Superior temporal gyrus (tissue), 1 donor: ENCODE measurements around the gene DLGAP4.
"Not testable (repeated sequence)": the region's sequence is repeated elsewhere in the genome, so short reads cannot be mapped to it uniquely, and the experiment has no call there.

Experiments used
- DNase-seq: peaks from one replicate; pipeline ENCODE4 v3.0.0-alpha.2; 2016; ENCODE audit errors: extremely low spot score

The DLGAP4 gene

DNA sequence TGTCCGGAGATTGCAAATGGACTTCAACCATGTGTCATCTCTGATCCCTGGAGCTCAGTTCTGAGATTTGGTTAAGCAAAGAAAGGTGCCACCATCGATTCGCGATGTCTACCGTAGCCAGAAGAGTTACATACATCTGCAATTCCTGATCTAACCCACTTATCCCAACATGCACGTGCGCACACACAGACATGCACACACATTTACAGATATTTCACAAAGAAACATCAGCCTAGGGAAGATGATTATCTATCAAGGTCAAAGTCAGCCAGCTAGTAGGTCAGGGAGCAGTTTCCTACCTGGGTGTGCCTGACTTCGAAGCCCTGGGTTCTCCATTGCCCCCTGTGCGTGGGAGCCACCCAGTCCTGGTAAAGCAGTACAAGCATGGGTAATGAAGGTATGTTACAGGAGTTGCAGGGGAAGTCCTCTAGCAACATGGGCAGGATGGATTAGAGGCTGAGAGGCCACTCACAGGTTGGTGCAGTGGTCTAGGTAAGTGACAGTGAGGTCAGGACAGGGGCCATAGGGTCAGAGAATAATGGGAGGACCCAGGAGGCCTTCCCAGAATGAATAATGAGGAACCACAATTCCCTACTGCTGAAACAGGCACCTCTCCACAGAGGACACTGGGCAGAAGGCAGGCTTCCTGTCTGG is 150.0 kb downstream of the DLGAP4 start:
- no peak for DNase-seq

DNA sequence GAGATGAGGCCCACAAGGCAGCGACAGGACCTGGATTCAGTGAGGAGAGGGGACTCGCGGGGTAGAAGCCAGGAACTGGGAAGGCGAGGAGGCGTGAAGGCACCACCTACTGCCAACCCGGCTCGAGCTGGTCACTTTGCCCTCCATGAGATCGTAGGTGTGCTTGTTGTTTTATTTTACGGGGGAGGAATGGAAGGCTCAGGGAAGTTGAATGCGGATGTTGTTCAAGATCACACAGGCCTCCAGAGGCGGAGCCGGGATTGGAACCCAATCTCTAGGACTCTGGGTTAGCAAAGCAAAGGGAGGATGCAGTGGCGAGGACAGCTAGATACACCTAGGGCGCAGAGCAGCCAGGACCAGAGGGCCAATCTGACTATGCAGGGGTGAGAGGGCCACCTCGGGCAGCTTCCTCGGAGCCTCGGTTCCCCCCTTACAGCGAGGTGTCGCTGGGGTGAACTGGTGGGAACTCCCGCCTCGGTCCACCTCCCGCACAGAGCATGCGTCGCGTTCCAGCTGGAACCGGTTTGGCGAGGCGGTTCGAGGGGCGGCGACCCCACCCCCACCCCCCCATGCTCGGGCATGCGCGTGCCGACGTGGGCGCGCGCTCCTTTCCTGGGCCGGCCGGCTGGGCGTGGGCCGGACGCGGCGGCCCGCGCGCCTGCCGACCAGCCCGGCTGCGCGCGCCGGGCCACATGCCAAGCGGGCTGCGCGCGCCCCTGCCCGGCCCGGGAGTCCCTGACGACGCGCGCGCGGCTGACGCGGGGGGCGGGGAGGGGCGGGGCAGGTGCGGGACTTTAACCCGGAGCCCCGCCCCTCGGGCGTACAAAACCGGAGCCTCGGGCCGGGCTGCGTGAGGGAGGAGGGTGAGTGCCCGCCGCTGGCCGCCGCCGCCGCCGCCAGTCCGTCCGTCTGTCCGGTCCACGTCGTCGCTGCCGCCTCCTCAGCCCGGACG is 154.8 kb downstream of the DLGAP4 start:
- peak; percentile 85 for DNase-seq

DNA sequence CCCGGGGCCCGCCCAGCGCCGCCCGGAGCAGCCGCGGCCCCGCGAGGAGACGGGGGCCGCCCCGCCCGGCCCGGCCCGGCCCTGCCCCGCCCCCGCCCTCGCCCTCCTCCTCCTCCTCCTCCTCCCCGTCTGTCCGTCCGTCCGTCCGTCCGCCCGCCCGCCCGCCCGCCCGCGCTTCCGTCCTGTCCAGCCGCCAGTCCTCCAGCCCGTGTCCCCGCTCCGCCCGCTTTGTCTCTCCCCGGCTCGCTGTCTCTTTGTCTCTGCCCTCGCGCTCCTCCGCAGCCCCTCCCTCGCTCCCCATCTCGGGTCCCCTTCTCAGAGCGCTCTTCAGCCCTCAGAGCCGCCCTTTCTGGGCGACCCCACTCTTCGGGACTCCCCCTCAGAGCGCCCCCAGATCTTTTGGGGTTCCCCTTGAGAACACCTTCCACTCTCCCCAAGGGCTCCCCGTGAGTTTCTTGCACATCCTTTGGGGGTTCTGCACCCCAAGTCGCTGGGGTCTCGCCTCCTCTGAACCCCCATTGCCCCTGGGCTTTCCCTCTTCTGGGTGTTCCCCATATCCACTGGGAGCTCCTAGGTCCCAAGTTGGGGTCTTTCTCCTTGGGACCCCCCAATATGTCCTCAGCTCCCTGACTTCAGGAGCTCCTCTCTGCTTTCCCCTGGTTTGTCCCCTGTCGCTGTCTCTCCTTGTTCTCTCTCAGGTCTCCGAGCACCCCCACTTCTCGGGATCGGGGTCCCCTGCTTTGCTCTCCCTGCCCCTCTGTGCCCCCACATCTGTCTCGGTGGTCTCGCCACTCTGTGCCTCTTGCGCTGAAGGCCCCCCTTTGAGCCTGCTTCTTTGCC is 155.7 kb downstream of the DLGAP4 start:
- DNase-seq, result no peak

DNA sequence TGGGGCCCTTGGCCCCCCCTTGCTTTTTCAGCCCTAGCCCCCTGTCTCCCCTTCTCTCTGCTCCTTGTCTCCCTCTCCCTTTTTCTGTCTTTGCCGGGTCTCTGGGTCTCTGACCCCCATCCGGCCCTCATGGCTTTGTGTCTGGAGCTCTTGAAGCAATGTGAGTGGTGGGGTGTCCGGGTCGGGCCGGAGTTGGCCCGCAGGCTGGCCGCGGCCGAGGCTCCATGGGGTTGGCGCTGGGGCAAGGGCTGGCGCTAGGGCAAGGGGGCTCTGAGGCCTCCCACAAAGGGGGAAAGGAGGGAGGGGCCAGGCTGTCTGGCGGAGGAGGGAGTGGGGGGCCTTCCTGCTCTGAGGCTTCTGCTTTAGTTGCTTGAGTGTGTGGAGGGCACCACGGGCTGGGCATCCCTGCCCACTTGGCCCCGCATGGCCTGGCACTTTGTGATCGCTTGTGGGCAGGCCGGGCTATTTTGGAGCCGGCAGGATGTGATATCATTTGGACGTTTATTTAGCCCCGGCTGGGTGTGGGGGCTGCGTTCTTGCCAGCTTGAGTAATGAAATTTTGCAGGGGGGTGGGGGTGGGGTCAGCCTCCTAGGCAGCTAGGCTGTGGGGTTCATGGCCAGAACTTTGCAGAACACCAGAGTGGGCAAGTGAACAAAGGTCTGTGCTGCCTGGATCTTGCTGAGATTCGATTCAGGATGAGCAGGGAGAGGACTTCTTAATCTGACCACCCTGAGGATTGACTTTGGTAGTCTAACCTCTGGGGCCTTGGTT is 156.5 kb downstream of the DLGAP4 start:
- DNase-seq, result no peak

DNA sequence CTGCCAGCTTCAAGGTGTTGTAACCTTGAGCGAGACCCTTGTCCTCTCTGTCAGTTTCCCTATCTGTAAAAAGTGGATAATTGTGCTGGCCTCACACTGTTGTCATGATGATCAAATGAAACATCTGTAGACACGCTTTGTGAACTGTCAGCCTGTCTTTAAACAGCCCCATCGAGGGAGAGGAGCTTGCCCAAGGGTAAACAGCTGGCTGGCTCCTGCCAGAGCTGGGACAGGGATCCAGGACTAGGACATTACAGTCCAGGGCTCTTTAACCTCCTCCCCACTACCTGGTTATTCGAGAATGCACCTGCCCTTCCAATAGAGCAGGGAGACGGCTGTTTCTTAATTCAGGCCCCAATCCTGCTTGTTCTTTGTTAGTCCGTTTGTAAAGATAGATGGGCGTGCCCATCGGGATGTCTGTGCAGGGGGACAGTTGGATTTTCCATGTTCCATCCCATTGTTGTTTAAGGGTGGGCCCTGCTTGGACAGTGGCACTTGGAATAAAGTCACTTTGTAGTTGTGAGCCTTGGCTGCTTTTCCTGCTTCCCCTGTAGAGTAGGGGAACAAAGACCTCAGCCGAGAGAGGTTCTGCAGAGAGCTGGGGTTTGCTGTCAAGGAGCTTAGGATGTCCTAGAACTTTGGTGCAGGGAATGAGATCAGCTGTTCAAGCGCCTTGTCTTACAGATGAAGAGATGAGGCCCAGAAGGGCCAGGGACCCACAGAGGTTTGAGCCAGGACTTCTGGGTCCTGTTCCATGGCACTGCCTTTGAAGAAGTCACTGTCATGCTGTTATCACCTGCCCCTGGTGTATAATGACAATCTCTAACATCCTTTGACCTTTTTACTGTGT is 157.3 kb downstream of the DLGAP4 start:
- no peak for DNase-seq

DNA sequence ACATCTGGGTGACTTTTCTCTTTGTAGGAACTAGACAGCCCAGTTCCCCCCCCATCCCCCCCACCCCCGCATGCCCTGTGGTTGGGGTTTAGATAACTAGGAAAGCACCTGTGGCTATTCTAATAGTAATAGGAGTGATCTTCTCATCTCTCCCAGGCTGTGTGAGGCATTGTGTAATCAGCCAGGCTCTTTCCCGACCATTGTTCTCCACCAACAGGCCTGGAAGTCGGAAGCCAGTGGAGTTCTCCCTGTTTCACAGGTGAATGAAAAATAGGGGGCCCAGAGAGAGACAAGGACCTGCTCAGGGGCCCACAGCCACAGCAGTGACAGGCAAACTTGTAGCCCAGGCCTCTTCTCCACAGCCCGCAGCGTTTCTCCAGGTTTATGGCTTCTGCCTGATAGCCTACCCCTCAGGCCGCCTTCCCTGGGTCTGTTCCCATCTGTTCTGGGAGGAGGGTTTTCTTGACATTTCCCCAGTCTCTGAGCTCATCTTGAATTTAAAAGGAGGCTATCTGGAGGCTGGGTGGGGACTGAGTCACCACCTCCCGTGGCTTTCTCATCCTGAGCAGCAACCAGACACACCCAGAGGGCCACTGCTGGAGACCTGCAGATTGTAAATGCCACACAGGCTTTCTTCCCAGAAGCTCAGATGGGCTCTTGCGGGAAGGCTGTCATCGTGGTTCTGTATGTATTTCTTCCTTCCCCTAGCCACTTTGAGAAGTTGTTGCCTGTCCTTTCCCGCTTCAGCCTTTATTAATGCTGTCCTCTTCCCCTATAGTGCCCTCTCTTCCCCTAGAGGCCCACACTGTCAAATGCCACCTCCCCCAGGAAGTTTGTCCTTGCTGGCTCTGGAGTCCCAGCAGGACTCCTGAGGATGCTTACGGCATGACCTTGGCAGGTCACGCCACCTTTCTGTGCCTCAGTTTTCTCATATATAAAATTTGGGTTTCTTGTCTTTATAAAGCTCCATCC is 159.3 kb downstream of the DLGAP4 start:
- no peak for DNase-seq

DNA sequence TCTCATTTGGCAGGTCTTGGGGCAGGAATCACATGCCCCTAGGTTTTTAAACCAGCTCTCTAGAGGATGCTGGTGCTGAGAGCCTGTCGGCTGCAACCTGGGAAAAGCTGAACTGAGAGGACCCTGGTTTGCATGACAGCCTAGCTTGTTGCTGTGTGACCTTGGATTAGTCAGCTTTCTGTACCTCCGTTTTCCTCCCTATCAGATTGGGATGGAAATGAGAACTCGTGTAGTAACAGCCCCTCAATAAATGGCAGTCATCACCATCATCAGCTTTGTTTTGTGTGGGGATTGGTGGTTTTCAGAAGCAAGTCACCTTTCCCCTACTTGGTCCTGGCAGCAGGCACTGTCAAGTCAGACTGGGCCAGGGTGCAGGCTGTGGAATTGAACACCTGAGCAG is 159.9 kb downstream of the DLGAP4 start:
- DNase-seq, result no peak

DNA sequence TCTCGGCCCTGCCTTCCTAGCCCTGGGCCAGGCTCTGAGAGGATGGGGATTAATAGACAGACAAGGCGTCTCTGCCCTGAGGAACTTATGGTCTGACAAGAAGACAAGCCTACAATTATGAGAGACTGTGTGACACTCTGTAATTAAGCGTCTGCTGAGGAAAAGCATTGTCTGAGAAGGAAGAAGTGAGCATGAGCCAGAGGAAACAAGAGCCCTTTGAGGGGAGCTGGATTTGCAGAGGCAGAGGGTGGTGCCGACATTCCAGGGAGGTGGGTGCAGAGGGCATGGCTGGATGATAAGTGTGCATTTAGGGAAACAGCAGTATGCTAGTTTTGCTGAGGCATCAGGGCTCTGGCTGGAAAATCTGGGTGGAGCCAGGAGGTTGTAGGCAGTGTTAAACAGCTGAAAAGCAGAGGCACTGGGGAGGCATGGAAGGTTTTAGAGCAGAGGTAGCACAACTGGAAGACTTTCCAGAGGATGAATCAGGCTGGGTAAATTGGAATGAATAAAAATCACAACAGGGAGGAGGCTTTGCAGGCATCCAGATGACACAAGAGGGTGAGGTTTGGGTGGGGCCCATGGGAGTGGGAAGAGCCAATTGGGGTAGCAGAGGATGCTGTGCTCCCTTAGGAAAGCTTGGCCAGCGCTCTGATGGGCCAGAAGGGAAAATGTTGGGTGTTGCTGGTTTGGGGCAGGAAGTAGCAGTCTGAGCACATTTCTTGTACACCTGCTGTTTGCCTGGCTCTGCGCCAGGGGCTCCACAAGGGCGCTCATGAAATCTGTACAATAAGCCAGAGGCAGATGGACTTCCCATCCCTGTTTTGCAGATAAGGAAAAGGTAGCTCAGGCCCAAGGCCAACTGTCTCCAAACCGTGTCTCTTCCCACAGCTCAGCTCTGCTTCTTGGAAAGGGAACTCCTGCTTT is 161.2 kb downstream of the DLGAP4 start:
- DNase-seq, result no peak

DNA sequence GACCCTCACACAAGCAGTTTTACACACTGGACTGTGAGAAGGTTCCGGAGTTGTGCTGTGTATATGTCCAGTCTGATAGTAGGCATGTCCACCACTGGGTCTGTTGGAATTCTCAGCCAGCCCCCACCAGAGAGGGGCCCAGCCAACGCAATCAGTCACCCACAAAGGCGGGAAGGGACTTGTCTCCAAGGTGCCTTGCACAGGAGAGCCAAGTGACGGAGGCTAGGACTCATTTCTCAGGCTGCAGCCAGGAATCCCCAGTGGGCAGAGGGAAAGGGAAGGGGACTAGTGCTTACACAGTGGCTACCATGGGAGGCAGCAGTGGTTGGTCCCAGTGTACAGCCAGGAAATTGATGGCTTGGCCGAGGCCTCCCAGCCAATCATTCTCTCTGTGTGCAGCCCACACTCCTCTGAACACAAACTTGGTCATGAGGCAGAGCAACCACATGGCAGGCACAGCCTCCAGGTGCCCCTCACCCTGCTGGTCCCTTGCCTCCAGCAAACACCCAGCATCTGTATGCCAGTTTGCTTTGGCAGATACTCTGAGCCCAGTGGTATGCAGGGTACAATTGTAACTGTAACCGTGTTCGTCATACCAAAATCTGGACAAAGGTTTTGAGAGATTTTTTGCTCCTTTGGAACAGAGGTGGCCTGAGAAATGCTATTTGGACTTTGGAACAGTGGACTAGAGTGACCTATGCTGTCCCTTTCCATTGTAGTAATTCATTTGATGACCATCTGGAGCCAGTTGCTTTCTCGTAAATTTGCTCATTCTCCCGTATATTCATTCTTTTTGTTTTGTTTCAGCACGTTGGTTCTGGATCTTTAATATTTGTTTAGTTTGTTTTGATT is 162.2 kb downstream of the DLGAP4 start:
- DNase-seq, result no peak

DNA sequence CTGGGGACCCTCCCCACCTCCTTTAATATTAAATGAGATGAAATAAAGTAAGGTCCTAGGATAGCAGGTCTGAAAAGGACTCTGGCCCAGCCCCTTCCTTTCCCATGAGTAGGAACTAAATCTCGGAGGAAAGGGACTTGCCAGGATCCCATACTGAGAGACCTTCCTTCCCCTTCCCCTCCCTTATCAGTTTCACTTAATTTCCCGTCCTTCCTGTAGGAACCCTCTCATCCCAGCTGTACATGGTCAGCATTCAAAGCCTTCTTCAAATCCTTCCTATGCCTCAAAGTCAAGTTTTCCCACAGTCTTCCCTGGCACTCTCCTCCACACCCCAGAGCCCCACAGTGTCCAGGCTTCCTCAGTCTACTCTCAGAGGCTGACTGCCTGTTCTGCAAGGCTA is 163.8 kb downstream of the DLGAP4 start:
- DNase-seq, result no peak

DNA sequence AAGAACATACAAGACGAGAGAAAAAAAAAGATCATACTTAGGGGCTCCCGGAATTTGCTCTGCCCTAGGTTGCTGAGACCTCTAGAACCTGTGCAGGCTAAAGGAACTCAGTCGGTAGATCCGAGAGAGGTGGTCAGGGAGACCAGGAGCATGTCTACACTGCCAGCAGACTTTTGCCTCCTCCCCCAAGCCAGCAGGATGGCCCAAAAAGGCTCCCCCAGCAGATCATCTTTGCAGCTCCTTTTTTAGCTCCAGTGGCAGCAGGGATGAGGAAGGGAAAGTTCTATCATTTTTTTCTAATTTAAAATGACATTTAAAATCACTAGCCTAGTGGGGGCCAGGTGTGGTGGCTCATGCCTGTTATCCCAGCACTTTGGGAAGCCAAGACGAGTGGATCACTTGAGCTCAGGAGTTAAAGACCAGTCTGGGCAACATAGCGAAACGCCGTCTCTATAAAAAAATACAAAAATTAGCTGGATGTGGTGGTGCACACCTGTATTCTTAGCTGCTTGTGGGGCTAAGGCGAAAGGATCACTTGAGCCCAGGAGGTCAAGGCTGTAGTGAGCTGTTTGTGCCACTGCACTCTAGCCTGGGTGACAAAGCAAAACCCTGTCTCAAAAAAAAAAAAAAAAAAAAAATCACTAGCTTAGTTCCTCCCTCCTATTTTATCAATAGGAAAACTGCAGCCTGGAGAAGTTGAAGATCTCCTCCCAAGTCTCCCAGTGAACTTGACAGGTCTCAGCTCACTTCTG is 165.9 kb downstream of the DLGAP4 start:
- DNase-seq, result no peak

DNA sequence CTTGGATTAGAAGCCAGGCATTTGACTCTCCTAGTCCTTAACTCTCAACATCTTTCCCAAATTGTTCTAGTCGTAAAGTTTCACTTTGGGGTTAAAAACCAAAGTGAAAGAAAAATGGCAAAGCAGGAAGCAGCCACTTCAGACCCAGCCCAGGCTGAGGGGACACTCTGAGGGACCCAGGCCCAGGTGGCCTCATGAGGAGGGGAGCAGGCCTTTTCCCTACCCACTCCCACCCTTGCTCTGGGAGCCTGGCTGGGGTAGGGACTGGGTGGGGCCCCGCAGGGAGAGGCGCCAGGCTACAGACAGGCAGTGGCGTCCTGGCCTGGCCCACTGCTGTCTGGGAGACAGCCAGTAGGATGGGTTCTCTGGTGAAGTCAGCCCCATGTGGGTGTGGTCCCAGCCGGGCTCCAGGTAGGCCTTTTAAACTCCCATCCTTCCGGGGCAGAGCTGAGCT is 166.5 kb downstream of the DLGAP4 start:
- DNase-seq, result no peak

DNA sequence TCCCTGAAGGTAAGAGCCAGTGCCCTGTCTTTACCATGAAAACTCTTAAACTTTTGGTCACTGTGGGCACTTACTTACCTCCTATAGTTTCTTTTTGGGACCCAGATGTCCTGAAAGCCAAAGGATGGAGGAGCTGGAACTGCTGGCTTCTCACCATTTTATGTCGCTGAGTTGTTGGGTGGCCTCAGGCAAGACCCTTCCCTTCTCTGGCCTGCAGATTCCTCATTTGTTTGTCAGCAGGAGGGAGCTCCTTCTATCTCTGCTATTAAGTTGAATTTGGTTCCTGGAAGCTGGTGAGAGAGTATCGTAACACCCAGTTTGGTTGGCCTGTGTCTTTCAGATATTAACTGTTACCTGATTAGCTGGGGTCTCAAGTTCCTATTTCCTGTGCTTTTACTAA is 167.0 kb downstream of the DLGAP4 start:
- no peak for DNase-seq

DNA sequence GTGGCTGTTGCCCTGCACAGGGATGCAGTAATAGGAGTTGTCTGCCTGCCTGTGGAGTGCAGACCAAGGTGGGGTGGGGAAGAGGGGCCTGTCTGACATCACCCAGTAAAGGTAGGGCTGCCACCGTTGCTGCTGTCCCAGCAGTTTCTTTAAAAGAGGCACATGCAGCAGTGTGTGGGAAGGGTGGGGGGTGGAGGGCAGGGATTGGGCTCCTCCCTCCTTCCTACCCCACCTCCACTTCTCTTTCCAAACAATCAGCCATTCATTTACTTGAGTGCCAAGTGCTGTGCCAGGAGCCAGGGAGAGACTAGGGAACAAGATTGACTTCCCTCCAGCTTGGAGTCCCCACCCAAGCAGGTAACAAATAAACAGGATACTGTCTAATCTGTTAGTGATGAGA is 168.4 kb downstream of the DLGAP4 start:
- no peak for DNase-seq

DNA sequence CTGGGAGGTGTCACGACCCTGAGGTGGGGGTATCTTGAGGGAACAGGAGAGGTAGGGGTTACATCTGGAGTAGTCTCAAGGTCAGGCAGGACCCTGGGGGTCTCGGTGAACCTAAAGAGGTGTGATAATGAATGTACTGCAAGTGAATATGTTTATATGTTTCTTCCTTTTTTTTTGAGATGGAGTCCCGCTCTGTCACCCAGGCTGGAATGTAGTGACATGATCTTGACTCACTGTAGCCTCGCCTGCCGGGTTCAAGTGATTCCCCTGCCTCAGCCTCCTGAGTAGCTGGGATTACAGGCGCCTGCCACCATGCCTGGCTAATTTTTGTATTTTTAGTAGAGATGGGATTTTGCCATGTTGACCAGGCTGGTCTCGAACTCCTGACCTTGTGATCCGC is 168.9 kb downstream of the DLGAP4 start:
- not testable (repeated sequence) for DNase-seq

DNA sequence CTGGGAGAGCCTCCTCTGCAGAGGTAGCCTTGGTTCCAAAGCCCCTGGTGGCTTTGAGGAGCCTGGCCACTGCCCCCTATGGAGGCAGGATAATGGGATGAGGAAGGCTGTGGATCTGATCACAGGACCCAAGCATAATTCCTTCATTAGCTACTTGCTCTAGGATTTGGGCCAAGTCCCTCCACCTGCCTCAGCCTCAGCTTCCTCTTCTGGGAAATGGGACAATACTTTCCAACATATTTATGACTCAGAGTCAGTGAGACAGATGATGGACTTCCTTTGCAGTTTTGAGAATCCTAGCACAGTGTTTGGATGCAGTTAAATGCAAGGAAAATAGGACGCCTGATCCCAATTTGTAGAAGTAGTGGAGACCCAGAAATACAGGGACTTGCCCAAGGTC is 171.3 kb downstream of the DLGAP4 start:
- DNase-seq, result no peak
